ENCODE data around the gene RFTN1. TPM values are rescaled to one million over a fixed set of nuclear protein-coding genes. Genes with fewer than 3 reads are reported as not detected.

The RFTN1 gene
- total RNA-seq, 1 experiment from 2014 or later = 9.7 TPM

- in situ Hi-C loops (cut with HindIII; ENCODE audit: low pct_unique_long_range_greater_than_20kb, low sequenced_read_pairs) = no loop called here
- DNase-seq (ENCODE audit: low read depth) = no peak
Observed at GRCh38 chr3:16533928-16534574, 20.6 kb upstream of the RFTN1 start.

- no peak for DNase-seq (ENCODE audit: low read depth)
- in situ Hi-C loops (cut with HindIII; ENCODE audit: low pct_unique_long_range_greater_than_20kb, low sequenced_read_pairs) = no loop called here
Observed at GRCh38 chr3:16529264-16529663, 15.8 kb upstream of the RFTN1 start.

GRCh38 chr3:16528581-16528993 is 15.1 kb upstream of the RFTN1 start:
- no peak for DNase-seq (ENCODE audit: low read depth)
- in situ Hi-C loops (cut with HindIII; ENCODE audit: low pct_unique_long_range_greater_than_20kb, low sequenced_read_pairs) = no loop called here

GRCh38 chr3:16528106-16528505 is 14.6 kb upstream of the RFTN1 start:
- in situ Hi-C loops (cut with HindIII; ENCODE audit: low pct_unique_long_range_greater_than_20kb, low sequenced_read_pairs) = no loop called here
- no peak for DNase-seq (ENCODE audit: low read depth)

GRCh38 chr3:16524196-16524595 is 10.7 kb upstream of the RFTN1 start:
- no peak for DNase-seq (ENCODE audit: low read depth)
- in situ Hi-C loops (cut with HindIII; ENCODE audit: low pct_unique_long_range_greater_than_20kb, low sequenced_read_pairs) = no loop called here

- no peak for DNase-seq (ENCODE audit: low read depth)
- in situ Hi-C loops (cut with HindIII; ENCODE audit: low pct_unique_long_range_greater_than_20kb, low sequenced_read_pairs) = no loop called here
Observed at GRCh38 chr3:16523778-16524177, 10.3 kb upstream of the RFTN1 start.

- no peak for DNase-seq (ENCODE audit: low read depth)
- in situ Hi-C loops (cut with HindIII; ENCODE audit: low pct_unique_long_range_greater_than_20kb, low sequenced_read_pairs) = no loop called here
Observed at GRCh38 chr3:16522834-16523233, 9.3 kb upstream of the RFTN1 start.

- no peak for DNase-seq (ENCODE audit: low read depth)
- in situ Hi-C loops (cut with HindIII; ENCODE audit: low pct_unique_long_range_greater_than_20kb, low sequenced_read_pairs) = no loop called here
Observed at GRCh38 chr3:16520970-16521881, 7.7 kb upstream of the RFTN1 start.

- in situ Hi-C loops (cut with HindIII; ENCODE audit: low pct_unique_long_range_greater_than_20kb, low sequenced_read_pairs) = no loop called here
Observed at GRCh38 chr3:16520241-16520969, 6.9 kb upstream of the RFTN1 start.

GRCh38 chr3:16516695-16517481 is 3.4 kb upstream of the RFTN1 start:
- DNase-seq (ENCODE audit: low read depth) = no peak
- in situ Hi-C loops (cut with HindIII; ENCODE audit: low pct_unique_long_range_greater_than_20kb, low sequenced_read_pairs) = no loop called here

More at GRCh38 chr3:16520241-16520969, 6.9 kb upstream of the RFTN1 start:
- DNase-seq (ENCODE audit: low read depth) = no peak

- in situ Hi-C loops (cut with HindIII; ENCODE audit: low pct_unique_long_range_greater_than_20kb, low sequenced_read_pairs) = no loop called here
- DNase-seq (ENCODE audit: low read depth) = no peak
Observed at GRCh38 chr3:16515885-16516420, 2.5 kb upstream of the RFTN1 start.

- no peak for DNase-seq (ENCODE audit: low read depth)
- in situ Hi-C loops (cut with HindIII; ENCODE audit: low pct_unique_long_range_greater_than_20kb, low sequenced_read_pairs) = no loop called here
Observed at GRCh38 chr3:16514755-16515353, 1.4 kb upstream of the RFTN1 start.

- DNase-seq (ENCODE audit: low read depth) = no peak
- in situ Hi-C loops (cut with HindIII; ENCODE audit: low pct_unique_long_range_greater_than_20kb, low sequenced_read_pairs) = no loop called here
Observed at GRCh38 chr3:16514021-16514700, 662 bp upstream of the RFTN1 start.

- DNase-seq (ENCODE audit: low read depth) = no peak
- in situ Hi-C loops (cut with HindIII; ENCODE audit: low pct_unique_long_range_greater_than_20kb, low sequenced_read_pairs) = no loop called here
Observed at GRCh38 chr3:16512435-16513140, 911 bp downstream of the RFTN1 start.

GRCh38 chr3:16511681-16512434 is 1.6 kb downstream of the RFTN1 start:
- no peak for DNase-seq (ENCODE audit: low read depth)
- in situ Hi-C loops (cut with HindIII; ENCODE audit: low pct_unique_long_range_greater_than_20kb, low sequenced_read_pairs) = no loop called here

Data from Caki2 (cell line).